Measurements from ENCODE around the gene TRPV2. TPM values are rescaled to one million over a fixed set of nuclear protein-coding genes. Genes with fewer than 3 reads are reported as not detected.

The TRPV2 gene
- total and polyA plus RNA-seq, 10 of the 15 experiments (the other 5 are each of a cell fraction or from before 2014, with no cell fraction given) = 8.9 to 94.4 (median 54.1) TPM

DNA sequence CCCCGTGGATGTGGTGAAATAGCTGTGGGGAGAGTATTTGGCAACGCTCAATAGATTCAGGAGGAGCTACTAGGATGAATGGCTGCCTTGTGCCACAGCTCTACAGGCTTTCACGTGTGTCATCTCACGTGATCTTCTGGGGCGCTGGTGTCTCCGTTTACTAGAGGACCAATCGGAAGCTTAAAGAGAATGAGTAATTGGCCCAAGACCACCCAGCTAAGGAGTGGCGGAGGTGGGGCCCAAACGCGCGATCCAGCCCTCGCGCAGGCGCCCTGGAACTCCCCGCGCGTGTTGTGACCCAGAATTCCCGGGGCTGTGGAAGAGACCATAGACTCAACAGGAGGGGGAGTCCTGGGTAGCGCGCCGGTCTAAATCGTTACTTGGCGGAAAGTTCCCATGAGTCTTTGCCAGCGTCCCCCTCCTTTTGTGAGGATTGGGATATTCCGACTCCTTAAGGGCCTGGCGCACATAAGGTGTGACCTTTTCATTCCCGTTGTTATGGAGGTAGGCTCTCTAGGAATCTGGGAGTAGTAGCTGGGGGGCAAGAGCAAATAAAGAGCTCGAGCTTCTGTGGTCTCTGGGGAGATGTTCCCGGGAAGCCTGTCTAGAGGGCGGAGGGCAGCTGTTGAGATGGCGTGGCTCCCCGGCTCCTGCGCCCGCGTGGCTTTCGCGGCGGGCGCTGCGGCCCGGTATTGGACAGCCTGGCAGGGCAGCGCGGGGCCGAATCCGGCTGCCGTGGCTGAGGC lies 23.4 kb downstream of the TRPV2 start (continued):
- TF ChIP-seq POLR2AphosphoS2 (IDR thresholded peaks at IDR 0.05; ENCODE audit: low read depth, low read length) (peak; percentile 95), ZNF622 (IDR thresholded peaks at IDR 0.05) (no peak), TCF3 (IDR thresholded peaks at IDR 0.05; ENCODE audit: borderline replicate concordance, insufficient read depth, low read depth, low read length) (peak; percentile 81; the same call in 1 of the 2 replicates), RELB (IDR thresholded peaks at IDR 0.05; ENCODE audit: low read depth) (peak; percentile 92), NFIC (IDR thresholded peaks at IDR 0.05; ENCODE audit: low read depth, low read length) (peak; percentile 62; the same call in 1 of the 2 replicates), ZNF207 (IDR thresholded peaks at IDR 0.05; ENCODE audit: borderline replicate concordance) (peak; percentile 59; the same call in 1 of the 2 replicates), YY1 (IDR thresholded peaks at IDR 0.05; ENCODE audit: low read depth, low read length) (peak; percentile 87), EP300 (IDR thresholded peaks at IDR 0.05; ENCODE audit: borderline replicate concordance in 1 of 2, control insufficient read depth in 1 of 2, low read depth in 2 of 2, low read length in 2 of 2) (peak in 1 of 2 experiments; percentile 28; a peak in 1 of 4 replicates), TBL1XR1 (IDR thresholded peaks at IDR 0.05; ENCODE audit: low read depth, low read length) (peak; percentile 72), ZNF384 (IDR thresholded peaks at IDR 0.05; ENCODE audit: borderline replicate concordance, low read depth, low read length) (no peak), MEF2A (IDR thresholded peaks at IDR 0.05; ENCODE audit: insufficient read depth, low read depth, low read length) (peak; percentile 26; the same call in 1 of the 2 replicates), CBX5 (IDR thresholded peaks at IDR 0.05; ENCODE audit: low read depth) (no peak), ZBED1 (IDR thresholded peaks at IDR 0.05; ENCODE audit: borderline replicate concordance) (peak; percentile 52; the same call in 1 of the 2 replicates), CBFB (IDR thresholded peaks at IDR 0.05; ENCODE audit: low read depth) (peak; percentile 89), MAX (IDR thresholded peaks at IDR 0.05; ENCODE audit: low read depth, low read length) (peak; percentile 85; the same call in 1 of the 2 replicates), CHD1 (IDR thresholded peaks at IDR 0.05; ENCODE audit: low read depth, low read length) (peak; percentile 100), GATAD2B (conservative IDR thresholded peaks at IDR 0.05; ENCODE audit: low read depth) (peak; percentile 20; the same call in 1 of the 2 replicates)
- TF ChIP-seq, protein P1, sequence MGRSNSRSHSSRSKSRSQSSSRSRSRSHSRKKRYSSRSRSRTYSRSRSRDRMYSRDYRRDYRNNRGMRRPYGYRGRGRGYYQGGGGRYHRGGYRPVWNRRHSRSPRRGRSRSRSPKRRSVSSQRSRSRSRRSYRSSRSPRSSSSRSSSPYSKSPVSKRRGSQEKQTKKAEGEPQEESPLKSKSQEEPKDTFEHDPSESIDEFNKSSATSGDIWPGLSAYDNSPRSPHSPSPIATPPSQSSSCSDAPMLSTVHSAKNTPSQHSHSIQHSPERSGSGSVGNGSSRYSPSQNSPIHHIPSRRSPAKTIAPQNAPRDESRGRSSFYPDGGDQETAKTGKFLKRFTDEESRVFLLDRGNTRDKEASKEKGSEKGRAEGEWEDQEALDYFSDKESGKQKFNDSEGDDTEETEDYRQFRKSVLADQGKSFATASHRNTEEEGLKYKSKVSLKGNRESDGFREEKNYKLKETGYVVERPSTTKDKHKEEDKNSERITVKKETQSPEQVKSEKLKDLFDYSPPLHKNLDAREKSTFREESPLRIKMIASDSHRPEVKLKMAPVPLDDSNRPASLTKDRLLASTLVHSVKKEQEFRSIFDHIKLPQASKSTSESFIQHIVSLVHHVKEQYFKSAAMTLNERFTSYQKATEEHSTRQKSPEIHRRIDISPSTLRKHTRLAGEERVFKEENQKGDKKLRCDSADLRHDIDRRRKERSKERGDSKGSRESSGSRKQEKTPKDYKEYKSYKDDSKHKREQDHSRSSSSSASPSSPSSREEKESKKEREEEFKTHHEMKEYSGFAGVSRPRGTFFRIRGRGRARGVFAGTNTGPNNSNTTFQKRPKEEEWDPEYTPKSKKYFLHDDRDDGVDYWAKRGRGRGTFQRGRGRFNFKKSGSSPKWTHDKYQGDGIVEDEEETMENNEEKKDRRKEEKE (IDR thresholded peaks at IDR 0.05) = peak; percentile 92
- TF ChIP-seq, protein P2, sequence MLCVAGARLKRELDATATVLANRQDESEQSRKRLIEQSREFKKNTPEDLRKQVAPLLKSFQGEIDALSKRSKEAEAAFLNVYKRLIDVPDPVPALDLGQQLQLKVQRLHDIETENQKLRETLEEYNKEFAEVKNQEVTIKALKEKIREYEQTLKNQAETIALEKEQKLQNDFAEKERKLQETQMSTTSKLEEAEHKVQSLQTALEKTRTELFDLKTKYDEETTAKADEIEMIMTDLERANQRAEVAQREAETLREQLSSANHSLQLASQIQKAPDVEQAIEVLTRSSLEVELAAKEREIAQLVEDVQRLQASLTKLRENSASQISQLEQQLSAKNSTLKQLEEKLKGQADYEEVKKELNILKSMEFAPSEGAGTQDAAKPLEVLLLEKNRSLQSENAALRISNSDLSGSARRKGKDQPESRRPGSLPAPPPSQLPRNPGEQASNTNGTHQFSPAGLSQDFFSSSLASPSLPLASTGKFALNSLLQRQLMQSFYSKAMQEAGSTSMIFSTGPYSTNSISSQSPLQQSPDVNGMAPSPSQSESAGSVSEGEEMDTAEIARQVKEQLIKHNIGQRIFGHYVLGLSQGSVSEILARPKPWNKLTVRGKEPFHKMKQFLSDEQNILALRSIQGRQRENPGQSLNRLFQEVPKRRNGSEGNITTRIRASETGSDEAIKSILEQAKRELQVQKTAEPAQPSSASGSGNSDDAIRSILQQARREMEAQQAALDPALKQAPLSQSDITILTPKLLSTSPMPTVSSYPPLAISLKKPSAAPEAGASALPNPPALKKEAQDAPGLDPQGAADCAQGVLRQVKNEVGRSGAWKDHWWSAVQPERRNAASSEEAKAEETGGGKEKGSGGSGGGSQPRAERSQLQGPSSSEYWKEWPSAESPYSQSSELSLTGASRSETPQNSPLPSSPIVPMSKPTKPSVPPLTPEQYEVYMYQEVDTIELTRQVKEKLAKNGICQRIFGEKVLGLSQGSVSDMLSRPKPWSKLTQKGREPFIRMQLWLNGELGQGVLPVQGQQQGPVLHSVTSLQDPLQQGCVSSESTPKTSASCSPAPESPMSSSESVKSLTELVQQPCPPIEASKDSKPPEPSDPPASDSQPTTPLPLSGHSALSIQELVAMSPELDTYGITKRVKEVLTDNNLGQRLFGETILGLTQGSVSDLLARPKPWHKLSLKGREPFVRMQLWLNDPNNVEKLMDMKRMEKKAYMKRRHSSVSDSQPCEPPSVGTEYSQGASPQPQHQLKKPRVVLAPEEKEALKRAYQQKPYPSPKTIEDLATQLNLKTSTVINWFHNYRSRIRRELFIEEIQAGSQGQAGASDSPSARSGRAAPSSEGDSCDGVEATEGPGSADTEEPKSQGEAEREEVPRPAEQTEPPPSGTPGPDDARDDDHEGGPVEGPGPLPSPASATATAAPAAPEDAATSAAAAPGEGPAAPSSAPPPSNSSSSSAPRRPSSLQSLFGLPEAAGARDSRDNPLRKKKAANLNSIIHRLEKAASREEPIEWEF (IDR thresholded peaks at IDR 0.05; ENCODE audit: insufficient replicate concordance, low read depth, low read length) = no peak

Measured in GM12878 (cell line).